B cell (primary cell): Measurements from ENCODE around the gene VPS13D. TPM values are rescaled to one million over a fixed set of nuclear protein-coding genes. Genes with fewer than 3 reads are reported as not detected.

ENCODE experiments used
- ATAC-seq: fragments of 200-7000 bp; cut with Tn5 transposase; one replicate; pipeline ENCODE4 v1.10.0; 2021; ENCODE audit warnings: low read depth, mild to moderate bottlenecking, moderate number of reproducible peaks, moderate library complexity
- CTCF ChIA-PET: fragments of 350-600 bp; sonication (Branson Sonifier 250); formaldehyde crosslinking; loops from one replicate; lab custom pipeline; 2021; ENCODE audit warnings: antibody characterized with exemption, inconsistent platforms; lab: Charles Lee
- POLR2A ChIA-PET: fragments of 350-600 bp; sonication (Branson Sonifier 250); formaldehyde crosslinking; loops from one replicate; lab custom pipeline; 2021; ENCODE audit warnings: antibody characterized with exemption; lab: Charles Lee
- DNase-seq: peaks from one replicate; pipeline ENCODE4 v3.0.0; 2013
- H2AFZ ChIP-seq: 2 replicates; pipeline ENCODE4 v1.6.1; 2012; ENCODE audit warnings: mild to moderate bottlenecking, low read depth, low read length; ENCODE audit not compliant: insufficient read depth, poor library complexity, severe bottlenecking
- H3K27ac ChIP-seq, 2 donors: 1 replicate in 1 of 2; 2 replicates in 1 of 2; pipeline ENCODE4 v1.5.1; 2012 to 2013; ENCODE audit warnings: low read length in 2 of 2, mild to moderate bottlenecking in 2 of 2, moderate library complexity in 1 of 2
- H3K27me3 ChIP-seq, 4 experiments: fragments of 200-600 bp in 1 of 4; sonication (generic) in 1 of 4; replicated peaks in 1 of 4; 1 replicate in 2 of 4; 2 replicates in 2 of 4; pipeline versions ENCODE4 v1.6.1 to v1.7.0; 2013 to 2016; ENCODE audit warnings: low read length in 3 of 4, mild to moderate bottlenecking in 2 of 4, mixed read lengths in 1 of 4, moderate library complexity in 1 of 4; ENCODE audit not compliant: insufficient read depth in 4 of 4, control insufficient read depth in 3 of 4; ENCODE audit errors: control extremely low read depth in 1 of 4
- H3K36me3 ChIP-seq, 2 experiments: replicated peaks in 1 of 2; 1 replicate in 1 of 2; 2 replicates in 1 of 2; pipeline versions ENCODE4 v1.6.1 to v1.7.1; 2013; ENCODE audit warnings: low read length in 1 of 2; ENCODE audit not compliant: insufficient read depth in 2 of 2, control insufficient read depth in 1 of 2; ENCODE audit errors: control extremely low read depth in 1 of 2, extremely low read depth in 1 of 2
- H3K4me1 ChIP-seq, 2 donors: fragments of 200-600 bp in 1 of 2; sonication (generic) in 1 of 2; 1 replicate in 1 of 2; 2 replicates in 1 of 2; pipeline versions ENCODE4 v1.5.1 to v1.6.1; 2013 to 2017; ENCODE audit warnings: low read length in 2 of 2; ENCODE audit not compliant: control insufficient read depth in 2 of 2, insufficient read depth in 2 of 2
- H3K4me2 ChIP-seq: replicated peaks from 2 replicates; pipeline ENCODE3; 2012; ENCODE audit warnings: mild to moderate bottlenecking, low read depth, low read length; ENCODE audit not compliant: poor library complexity, severe bottlenecking
- H3K4me3 ChIP-seq, 5 experiments: fragments of 200-600 bp in 1 of 5; sonication (generic) in 1 of 5; 1 replicate in 3 of 5; 2 replicates in 2 of 5; pipeline versions ENCODE4 v1.5.1 to v1.7.0; 2011 to 2016; ENCODE audit warnings: low read length in 4 of 5, mild to moderate bottlenecking in 4 of 5, low read depth in 2 of 5, control low read depth in 1 of 5, moderate library complexity in 1 of 5; ENCODE audit not compliant: insufficient read depth in 1 of 5; ENCODE audit errors: control extremely low read depth in 1 of 5, extremely low read depth in 1 of 5
- H3K79me2 ChIP-seq: fragments of 200-600 bp; sonication (generic); one replicate; pipeline ENCODE4 v1.6.0; 2016; ENCODE audit warnings: low read length; ENCODE audit not compliant: control insufficient read depth, insufficient read depth
- H3K9ac ChIP-seq: fragments of 200-600 bp; sonication (generic); 2 replicates; pipeline ENCODE4 v1.6.1; 2017; ENCODE audit warnings: mild to moderate bottlenecking, low read length, moderate library complexity
- H3K9me3 ChIP-seq, 3 donors: one replicate each; pipeline versions ENCODE4 v1.6.1 to v1.7.1; 2013; ENCODE audit warnings: low read length in 2 of 3; ENCODE audit not compliant: control insufficient read depth in 2 of 3, insufficient read depth in 1 of 3; ENCODE audit errors: control extremely low read depth in 1 of 3
- H4K20me1 ChIP-seq: 2 replicates; pipeline ENCODE4 v1.6.0; 2012; ENCODE audit warnings: mild to moderate bottlenecking, low read length; ENCODE audit not compliant: insufficient read depth, control insufficient read depth, poor library complexity, severe bottlenecking
- H3K27ac Mint-ChIP-seq: one replicate; pipeline ENCODE4 v1.8.0; 2021; ENCODE audit warnings: mixed read lengths
- H3K27me3 Mint-ChIP-seq: one replicate; pipeline ENCODE4 v1.8.0; 2021; ENCODE audit warnings: mixed read lengths
- H3K4me1 Mint-ChIP-seq: one replicate; pipeline ENCODE4 v1.8.0; 2021; ENCODE audit warnings: mixed read lengths
- H3K4me3 Mint-ChIP-seq: one replicate; pipeline ENCODE4 v1.8.0; 2021; ENCODE audit warnings: mixed read lengths
- H3K9me3 Mint-ChIP-seq: one replicate; pipeline ENCODE4 v1.8.0; 2022; ENCODE audit warnings: mixed read lengths; ENCODE audit not compliant: insufficient read depth
- EZH2 ChIP-seq: IDR thresholded peaks from 2 replicates; pipeline ENCODE4 v1.6.1; 2012; ENCODE audit warnings: borderline replicate concordance, low read depth, mild to moderate bottlenecking, moderate library complexity, low read length; ENCODE audit not compliant: insufficient read depth, poor library complexity, severe bottlenecking
- WGBS: methylation state at CpG from one replicate; pipeline ENCODE4 v1.1.5; 2013; ENCODE audit warnings: missing lambda C conversion rate; ENCODE audit not compliant: insufficient coverage; 5-methylcytosine and 5-hydroxymethylcytosine counted together
- intact Hi-C: fragments of 100-400 bp; cut with micrococcal nuclease; formaldehyde crosslinking; loops from one replicate; pipeline ENCODE4 v1.10.0; 2022
- polyA plus RNA-seq: library from polyadenylated mRNA; depleted of rRNA; stranded (reverse); fragments of >200 nt; gene quantifications from 2 replicates; pipeline ENCODE4 v1.2.3, GENCODE V29; 2012
- total RNA-seq, 2 donors: library from RNA; stranded (reverse); fragments of 120-200 nt in 1 of 2; gene quantifications; 1 replicate in 1 of 2; 2 replicates in 1 of 2; pipeline versions ENCODE4 v1.2.3 to v1.2.4, GENCODE V29; 2013 to 2022
- TF ChIP-seq, protein P1 (sequence below): fragments of 200-600 bp; IDR thresholded peaks from one replicate; pipeline ENCODE4 v1.8.0; 2022; ENCODE audit warnings: antibody characterized with exemption, mild to moderate bottlenecking

Gene VPS13D
- total and polyA plus RNA-seq, 2 donors (not counting 1 experiment from before 2014, with no cell fraction given): 29.9 to 104 TPM

DNA sequence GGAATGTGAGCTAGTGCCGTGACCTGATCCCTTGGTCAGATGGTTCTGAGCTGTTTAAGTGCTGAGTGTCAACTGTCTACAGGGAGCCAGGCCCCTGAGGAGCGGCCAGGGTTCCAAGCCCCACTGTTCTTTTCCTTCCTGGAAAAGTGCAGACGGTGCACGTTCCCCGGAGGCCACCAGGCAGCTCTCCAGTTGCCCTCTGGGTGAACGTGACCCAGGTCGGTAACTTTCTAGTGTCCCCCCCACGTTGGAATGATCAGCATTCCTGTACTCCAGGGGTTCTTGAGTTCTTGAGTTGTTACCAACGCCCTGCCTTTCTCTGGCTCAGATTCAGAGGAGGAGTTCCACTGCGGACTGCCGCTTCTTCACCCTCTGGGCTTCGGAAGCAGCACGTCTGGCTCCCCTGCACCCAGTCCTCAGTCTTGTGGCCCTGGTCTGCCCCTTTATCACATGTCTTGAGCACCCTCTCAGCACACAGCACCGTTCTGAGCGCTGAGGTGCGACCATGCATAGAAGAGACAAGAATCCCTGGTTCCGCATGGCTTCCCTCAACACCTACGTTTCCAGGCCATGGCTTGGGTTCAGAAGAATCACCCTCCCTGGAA lies 256.7 kb downstream of the VPS13D start:
- TF ChIP-seq, protein P1, sequence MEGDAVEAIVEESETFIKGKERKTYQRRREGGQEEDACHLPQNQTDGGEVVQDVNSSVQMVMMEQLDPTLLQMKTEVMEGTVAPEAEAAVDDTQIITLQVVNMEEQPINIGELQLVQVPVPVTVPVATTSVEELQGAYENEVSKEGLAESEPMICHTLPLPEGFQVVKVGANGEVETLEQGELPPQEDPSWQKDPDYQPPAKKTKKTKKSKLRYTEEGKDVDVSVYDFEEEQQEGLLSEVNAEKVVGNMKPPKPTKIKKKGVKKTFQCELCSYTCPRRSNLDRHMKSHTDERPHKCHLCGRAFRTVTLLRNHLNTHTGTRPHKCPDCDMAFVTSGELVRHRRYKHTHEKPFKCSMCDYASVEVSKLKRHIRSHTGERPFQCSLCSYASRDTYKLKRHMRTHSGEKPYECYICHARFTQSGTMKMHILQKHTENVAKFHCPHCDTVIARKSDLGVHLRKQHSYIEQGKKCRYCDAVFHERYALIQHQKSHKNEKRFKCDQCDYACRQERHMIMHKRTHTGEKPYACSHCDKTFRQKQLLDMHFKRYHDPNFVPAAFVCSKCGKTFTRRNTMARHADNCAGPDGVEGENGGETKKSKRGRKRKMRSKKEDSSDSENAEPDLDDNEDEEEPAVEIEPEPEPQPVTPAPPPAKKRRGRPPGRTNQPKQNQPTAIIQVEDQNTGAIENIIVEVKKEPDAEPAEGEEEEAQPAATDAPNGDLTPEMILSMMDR: no peak
- TF ChIP-seq EZH2: no peak
- Histone ChIP-seq H3K27ac (no peak overlapping the region), H4K20me1 (no peaks in the 10 kb centered on the region), H3K4me1 (peaks cover 5 to 14% of the 10 kb centered on the region in 2 donors), H3K9me3 (no peaks in the 10 kb centered on the region), H2AFZ (no peak overlapping the region), H3K79me2 (peaks cover 21% of the 10 kb centered on the region), H3K36me3 (peaks cover 10 to 24% of the 10 kb centered on the region in 2 experiments), H3K4me2 (no peak overlapping the region), H3K27me3 (no peaks in the 10 kb centered on the region), H3K4me3 (no peak overlapping the region), H3K9ac (no peak overlapping the region)
- no peaks in the 10 kb centered on the region for H3K9me3 Mint-ChIP-seq
- WGBS: 86% methylated on average over 14 of the region's 18 CpGs
- POLR2A ChIA-PET: no interaction called here
- H3K27ac Mint-ChIP-seq: no peak overlapping the region
- H3K27me3 Mint-ChIP-seq: no peaks in the 10 kb centered on the region
- H3K4me1 Mint-ChIP-seq: peaks cover 1% of the 10 kb centered on the region
- CTCF ChIA-PET: no interaction called here
- no peak for ATAC-seq
- no peak for DNase-seq
- H3K4me3 Mint-ChIP-seq: no peak overlapping the region
- intact Hi-C loops: no loop called here

GRCh38 chr1:12487520-12487919 lies 257.7 kb downstream of the VPS13D start:
- H3K4me1 Mint-ChIP-seq: no peaks in the 10 kb centered on the region
- H3K4me2 ChIP-seq: no peak overlapping the region

More at GRCh38 chr1:12487520-12487919, 257.7 kb downstream of the VPS13D start:
- DNase-seq (no peak), ATAC-seq (no peak)
- H3K79me2 ChIP-seq: peaks cover 21% of the 10 kb centered on the region
- no peaks in the 10 kb centered on the region for H3K9me3 ChIP-seq
- TF ChIP-seq, protein P1: no peak
- TF ChIP-seq EZH2: no peak
- peaks cover 0 to 8% of the 10 kb centered on the region in 2 donors for H3K4me1 ChIP-seq
- Mint-ChIP-seq H3K27me3 (no peaks in the 10 kb centered on the region), H3K4me3 (no peak overlapping the region), H3K9me3 (no peaks in the 10 kb centered on the region), H3K27ac (no peak overlapping the region)
- peaks cover 10 to 20% of the 10 kb centered on the region in 2 experiments for H3K36me3 ChIP-seq
- no peaks in the 10 kb centered on the region for H4K20me1 ChIP-seq
- no peaks in the 10 kb centered on the region for H3K27me3 ChIP-seq
- POLR2A ChIA-PET: no interaction called here
- H3K4me3 ChIP-seq: no peak overlapping the region
- intact Hi-C loops: no loop called here
- no peak overlapping the region for H3K27ac ChIP-seq
- H2AFZ ChIP-seq: no peak overlapping the region
- WGBS: no CpG with 5 or more reads among the region's 7 CpGs
- CTCF ChIA-PET: interaction anchor here (0.7 kb wide), 1 partner anchor 10 kb away, joined by 3 read pairs; no protein-coding TSS in a partner anchor
- no peak overlapping the region for H3K9ac ChIP-seq
